Loucy (cell line): ENCODE measurements around the gene STON2.

Experiments
- CTCF ChIP-seq: fragments of 200-600 bp; sonication (generic); conservative IDR thresholded peaks from 2 replicates; pipeline ENCODE4 v1.5.1; 2014; ENCODE audit warnings: mild to moderate bottlenecking, antibody characterized with exemption, low read length
- EZH2phosphoT487 ChIP-seq: fragments of 200-600 bp; IDR thresholded peaks from 2 replicates; pipeline ENCODE4 v1.6.1; 2018; ENCODE audit warnings: antibody characterized with exemption, mild to moderate bottlenecking, moderate library complexity, borderline replicate concordance

GRCh38 chr14:81341781-81342180 lies 58.3 kb downstream of the STON2 start:
- TF ChIP-seq CTCF (no peak), EZH2phosphoT487 (no peak)
